HG03442 (cell line): ENCODE data around the gene BTG1.

ENCODE experiments used
- ATAC-seq: cut with Tn5 transposase; IDR thresholded peaks from one replicate; pipeline ENCODE4 v1.9.1; 2021; ENCODE audit warnings: mild to moderate bottlenecking, moderate library complexity; ENCODE audit not compliant: unreplicated experiment

Gene BTG1

GRCh38 chr12:92134638-92135274 is 10.9 kb downstream of the BTG1 start:
- ATAC-seq = peak; percentile 30

- ATAC-seq = peak; percentile 30
These were observed 11.6 kb downstream of the BTG1 start for GRCh38 chr12:92133795-92134637.

GRCh38 chr12:92133171-92133570 is 12.5 kb downstream of the BTG1 start:
- no peak for ATAC-seq

- ATAC-seq = no peak
These were observed 13.4 kb downstream of the BTG1 start for GRCh38 chr12:92132288-92132687.

- no peak for ATAC-seq
These were observed 14.6 kb downstream of the BTG1 start for GRCh38 chr12:92130999-92131398.

- ATAC-seq = no peak
These were observed 16.0 kb downstream of the BTG1 start for GRCh38 chr12:92129609-92130008.

- no peak for ATAC-seq
These were observed 17.0 kb downstream of the BTG1 start for GRCh38 chr12:92128612-92129011.

GRCh38 chr12:92124689-92125029 is 21.0 kb downstream of the BTG1 start:
- ATAC-seq = no peak

GRCh38 chr12:92123780-92124688 is 21.6 kb downstream of the BTG1 start:
- ATAC-seq = no peak

- no peak for ATAC-seq
These were observed 22.5 kb downstream of the BTG1 start for GRCh38 chr12:92122941-92123779.

GRCh38 chr12:92121826-92122225 is 23.8 kb downstream of the BTG1 start:
- ATAC-seq = no peak

GRCh38 chr12:92118826-92119536 is 26.7 kb downstream of the BTG1 start:
- ATAC-seq = no peak

GRCh38 chr12:92114834-92115233 is 30.8 kb downstream of the BTG1 start:
- no peak for ATAC-seq

- peak; percentile 68 for ATAC-seq
These were observed 34.4 kb downstream of the BTG1 start for GRCh38 chr12:92111256-92111655.

- ATAC-seq = no peak
These were observed 35.5 kb downstream of the BTG1 start for GRCh38 chr12:92110083-92110640.

- ATAC-seq = no peak
These were observed 36.0 kb downstream of the BTG1 start for GRCh38 chr12:92109613-92110012.

- ATAC-seq = no peak
These were observed 37.0 kb downstream of the BTG1 start for GRCh38 chr12:92108651-92109050.

GRCh38 chr12:92107621-92108131 is 38.0 kb downstream of the BTG1 start:
- ATAC-seq = no peak

- no peak for ATAC-seq
These were observed 38.6 kb downstream of the BTG1 start for GRCh38 chr12:92107094-92107493.
